Aorta (tissue), 5 donors: Measurements from ENCODE around the gene PALM2AKAP2. TPM values are rescaled to one million over a fixed set of nuclear protein-coding genes. Genes with fewer than 3 reads are reported as not detected.

Experiments
- ATAC-seq: fragments of 200-7000 bp; cut with Tn5 transposase; one replicate; pipeline ENCODE4 v1.9.1; 2022; ENCODE audit warnings: moderate library complexity; ENCODE audit not compliant: low FRiP score
- DNase-seq, 2 donors: peaks; one replicate each; pipeline ENCODE4 v3.0.0-alpha.2; 2020
- H3K27ac ChIP-seq, 2 donors: one replicate each; pipeline ENCODE4 v1.5.1; 2013; ENCODE audit warnings: low read length in 2 of 2, mild to moderate bottlenecking in 2 of 2, moderate library complexity in 2 of 2, control low read depth in 1 of 2, inconsistent platforms in 1 of 2, low read depth in 1 of 2
- H3K27me3 ChIP-seq, 2 donors: one replicate each; pipeline ENCODE4 v1.6.1; 2013; ENCODE audit warnings: control low read depth in 1 of 2, low read length in 1 of 2, mild to moderate bottlenecking in 1 of 2, moderate library complexity in 1 of 2; ENCODE audit not compliant: insufficient read depth in 2 of 2, control insufficient read depth in 1 of 2
- H3K36me3 ChIP-seq, 2 donors: one replicate each; pipeline ENCODE4 v1.6.1; 2013; ENCODE audit warnings: control low read depth in 1 of 2, low read length in 1 of 2, mild to moderate bottlenecking in 1 of 2; ENCODE audit not compliant: insufficient read depth in 2 of 2, control insufficient read depth in 1 of 2
- H3K4me1 ChIP-seq, 2 donors: one replicate each; pipeline ENCODE4 v1.6.1; 2013; ENCODE audit warnings: low read length in 2 of 2, control low read depth in 1 of 2, mild to moderate bottlenecking in 1 of 2, moderate library complexity in 1 of 2; ENCODE audit not compliant: insufficient read depth in 2 of 2, control insufficient read depth in 1 of 2
- H3K4me3 ChIP-seq, 2 donors: one replicate each; pipeline ENCODE4 v1.5.1; 2013; ENCODE audit warnings: low read length in 2 of 2, control low read depth in 1 of 2, mild to moderate bottlenecking in 1 of 2
- H3K9me3 ChIP-seq: one replicate; pipeline ENCODE4 v1.6.1; 2013; ENCODE audit warnings: mild to moderate bottlenecking, low read length; ENCODE audit not compliant: control insufficient read depth
- WGBS, 2 donors: extraction: QIAGEN DNeasy Blood & Tissue Kit; methylation state at CpG; one replicate each; pipeline ENCODE4 v1.1.7; 2013; 5-methylcytosine and 5-hydroxymethylcytosine counted together
- intact Hi-C, 2 donors: fragments of 100-400 bp; cut with DNase I; formaldehyde crosslinking; loops; one replicate each; pipeline versions ENCODE4 v1.14.2 to v1.15.0; 2022
- polyA plus RNA-seq, 2 donors: library from polyadenylated mRNA; stranded (reverse); fragments of 200-250 nt; gene quantifications; one replicate each; pipeline ENCODE4 v1.2.3, GENCODE V29; 2013
- total RNA-seq, 2 donors: library from RNA; stranded (reverse); fragmentation: NEBNext Ultra II Directional; extraction: Animal tissue kit (Norgen Biotek cat#: 25700); gene quantifications; one replicate each; pipeline ENCODE4 v1.2.1, GENCODE V29; 2021
- donor health status: healthy with polysubstance abuse.
- donor health status: Bipolar disorder and iron deficiency.
- donor health status: DM: no; HTN: no; CAD: no.
- donor health status: DM: no; HTN: no; CAD: no.
- donor health status: DM: yes; HTN: yes; CAD: no.

PALM2AKAP2 gene
- total and polyA plus RNA-seq, 4 donors, result 4.5 to 155 (median 31.9) TPM

DNA sequence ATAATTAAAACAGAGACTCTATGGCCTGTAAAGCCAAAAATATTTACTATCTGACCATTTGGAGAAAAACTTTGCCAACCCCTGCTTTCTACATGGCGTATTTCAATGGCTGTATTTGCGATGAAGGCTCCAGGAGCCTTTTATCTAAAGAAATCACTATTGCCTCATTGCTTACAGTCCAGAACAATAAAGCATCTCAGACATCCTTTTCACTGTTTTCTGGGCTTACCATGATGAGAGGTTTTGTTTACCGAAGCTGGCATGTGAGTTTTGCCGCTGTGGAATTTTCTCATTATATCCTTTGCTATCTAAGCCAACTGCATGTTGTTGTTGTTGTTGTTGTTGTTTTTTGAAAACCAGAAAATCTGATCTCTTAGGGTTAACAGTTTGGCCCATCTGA is 13.9 kb downstream of the PALM2AKAP2 start:
- ATAC-seq, result no peak
- DNase-seq, result no peak
- H3K9me3 ChIP-seq, result no peaks in the 10 kb centered on the region
- H3K27ac ChIP-seq, result peak overlapping the region; percentile 46 to 64
- H3K36me3 ChIP-seq, result peaks cover 0 to 1% of the 10 kb centered on the region in 2 donors
- intact Hi-C loops, result no loop called here
- H3K27me3 ChIP-seq, result peaks cover 0 to 2% of the 10 kb centered on the region in 2 donors
- H3K4me1 ChIP-seq, result peaks cover 29 to 30% of the 10 kb centered on the region in 2 donors
- 79 to 84% methylated on average over 4 of the region's 4 CpGs for WGBS, 2 donors
- H3K4me3 ChIP-seq, result no peak overlapping the region

DNA sequence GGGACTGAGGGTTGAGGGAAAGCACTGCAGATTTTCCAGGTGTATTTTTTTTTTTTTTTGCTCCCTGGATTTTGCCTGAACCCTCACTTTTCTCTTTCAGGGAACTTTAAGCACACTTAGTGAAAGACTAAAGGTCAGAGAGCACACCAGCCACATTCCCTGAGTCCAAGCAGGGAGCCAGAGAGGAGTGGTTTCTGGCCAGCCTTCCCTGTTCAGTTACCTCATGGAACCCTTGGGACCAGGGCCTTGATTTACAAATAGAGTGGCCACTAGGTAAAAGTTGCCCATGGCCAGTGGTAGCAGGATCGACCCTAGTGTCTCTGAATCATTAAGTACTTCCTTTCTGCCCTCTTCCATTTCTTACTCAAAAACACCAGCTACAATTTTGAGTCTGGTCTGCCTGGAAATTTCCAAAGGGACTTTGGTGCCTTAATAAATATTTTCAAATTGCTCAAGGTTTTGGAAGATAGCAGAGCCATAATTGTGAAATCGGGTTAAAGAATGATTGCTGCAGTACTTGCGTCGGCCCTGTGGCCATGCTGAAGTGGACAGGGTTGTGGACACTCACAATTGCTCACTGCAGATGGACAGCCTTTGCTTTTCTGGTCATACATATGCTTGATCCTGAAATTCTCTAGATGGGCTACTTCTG is 14.5 kb downstream of the PALM2AKAP2 start:
- DNase-seq (peak in 1 of 2 donors; percentile 54), ATAC-seq (peak; percentile 76)
- 8 to 12% methylated on average over 4 of the region's 4 CpGs for WGBS, 2 donors
- H3K9me3 ChIP-seq, result no peaks in the 10 kb centered on the region
- intact Hi-C loops, result loop anchor here in 1 of 2 donors (5.0 kb wide), 1 partner anchor 87 kb away; no protein-coding TSS in a partner anchor
- H3K27ac ChIP-seq, result peak overlapping the region; percentile 46 to 95
- H3K4me3 ChIP-seq, result no peak overlapping the region
- H3K36me3 ChIP-seq, result peaks cover 0 to 1% of the 10 kb centered on the region in 2 donors
- H3K27me3 ChIP-seq, result no peaks in the 10 kb centered on the region
- peaks cover 25 to 27% of the 10 kb centered on the region in 2 donors for H3K4me1 ChIP-seq

DNA sequence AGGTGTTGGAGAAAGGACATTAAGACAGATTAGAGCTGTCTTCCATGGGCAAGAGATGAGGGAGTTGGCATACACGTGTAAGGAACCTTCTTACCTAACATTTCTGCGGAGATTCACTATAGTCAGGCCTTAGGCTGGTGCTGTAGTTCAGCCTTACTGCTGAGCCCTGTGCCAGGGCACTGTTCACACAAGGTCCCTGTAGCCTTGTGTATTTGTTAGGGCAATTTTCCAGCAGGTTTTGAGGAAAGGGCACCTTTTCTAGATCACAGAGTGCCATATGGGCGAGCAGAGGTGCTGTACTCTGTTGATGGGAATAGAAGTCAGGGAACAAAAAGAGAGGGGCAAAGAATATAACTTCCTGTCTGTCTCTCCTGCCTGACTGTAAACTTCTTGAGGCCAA is 15.6 kb downstream of the PALM2AKAP2 start:
- peak overlapping the region; percentile 22 to 88 for H3K27ac ChIP-seq
- 67 to 70% methylated on average over 3 of the region's 3 CpGs for WGBS, 2 donors
- H3K4me3 ChIP-seq, result no peak overlapping the region
- peaks cover 0 to 1% of the 10 kb centered on the region in 2 donors for H3K36me3 ChIP-seq
- no peaks in the 10 kb centered on the region for H3K9me3 ChIP-seq
- intact Hi-C loops, result loop anchor here in 1 of 2 donors (5.0 kb wide), 1 partner anchor 88 kb away; no protein-coding TSS in a partner anchor
- DNase-seq (no peak), ATAC-seq (no peak)
- peaks cover 23 to 27% of the 10 kb centered on the region in 2 donors for H3K4me1 ChIP-seq
- H3K27me3 ChIP-seq, result no peaks in the 10 kb centered on the region

DNA sequence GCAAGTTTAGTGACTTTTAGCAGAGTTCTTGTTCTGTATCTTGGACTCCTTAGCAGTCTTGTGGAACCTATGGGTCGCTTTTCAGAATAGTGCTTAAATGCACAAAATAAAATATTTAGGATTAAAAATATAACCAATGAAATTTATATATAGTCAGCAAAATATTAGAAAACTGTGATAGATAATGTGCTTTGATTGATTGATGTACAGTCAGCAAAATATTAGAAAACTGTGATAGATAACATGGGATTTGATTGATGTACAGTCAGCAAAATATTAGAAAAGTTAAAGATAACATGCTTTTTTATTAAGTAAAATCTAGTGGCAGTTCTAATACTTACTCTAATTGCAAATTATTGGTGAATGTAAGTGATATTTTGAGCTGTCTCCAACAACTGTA is 16.1 kb downstream of the PALM2AKAP2 start:
- DNase-seq (no peak), ATAC-seq (no peak)
- Histone ChIP-seq H3K27ac (peak overlapping the region in 1 of 2 donors; percentile 22), H3K36me3 (peaks cover 0 to 1% of the 10 kb centered on the region in 2 donors), H3K4me1 (peaks cover 23 to 24% of the 10 kb centered on the region in 2 donors), H3K9me3 (no peaks in the 10 kb centered on the region), H3K27me3 (no peaks in the 10 kb centered on the region), H3K4me3 (no peak overlapping the region)
- intact Hi-C loops, result loop anchor here in 1 of 2 donors (5.0 kb wide), 1 partner anchor 89 kb away; no protein-coding TSS in a partner anchor
- 78 to 93% methylated on average over 1 of the region's 1 CpG for WGBS, 2 donors

DNA sequence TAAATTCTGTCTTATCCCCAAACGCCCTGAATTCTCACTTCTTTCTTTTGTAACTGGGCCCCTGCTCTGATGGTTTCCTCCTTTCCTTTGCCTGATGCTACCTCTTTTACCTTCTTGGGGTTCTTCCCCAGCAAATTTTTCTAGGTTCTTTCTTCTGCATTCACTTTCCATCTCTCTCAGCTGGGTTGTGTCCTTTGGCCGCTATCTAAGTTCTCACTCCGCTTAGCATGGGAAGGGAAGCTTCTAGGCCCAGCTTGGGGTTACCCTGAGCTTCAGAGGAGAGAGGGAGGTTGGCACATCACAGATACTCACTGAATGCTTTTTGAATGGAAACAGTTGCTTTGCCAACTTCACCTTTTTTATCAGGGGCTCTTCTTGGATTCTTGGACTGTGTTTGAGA is 17.0 kb downstream of the PALM2AKAP2 start:
- Histone ChIP-seq H3K27ac (peak overlapping the region in 1 of 2 donors; percentile 58), H3K4me3 (no peak overlapping the region), H3K36me3 (peaks cover 0 to 1% of the 10 kb centered on the region in 2 donors), H3K27me3 (no peaks in the 10 kb centered on the region), H3K4me1 (peaks cover 16 to 22% of the 10 kb centered on the region in 2 donors), H3K9me3 (no peaks in the 10 kb centered on the region)
- DNase-seq (no peak), ATAC-seq (no peak)
- 89 to 91% methylated on average over 3 of the region's 3 CpGs for WGBS, 2 donors
- intact Hi-C loops, result loop anchor here in 1 of 2 donors (5.0 kb wide), 1 partner anchor 90 kb away; no protein-coding TSS in a partner anchor

DNA sequence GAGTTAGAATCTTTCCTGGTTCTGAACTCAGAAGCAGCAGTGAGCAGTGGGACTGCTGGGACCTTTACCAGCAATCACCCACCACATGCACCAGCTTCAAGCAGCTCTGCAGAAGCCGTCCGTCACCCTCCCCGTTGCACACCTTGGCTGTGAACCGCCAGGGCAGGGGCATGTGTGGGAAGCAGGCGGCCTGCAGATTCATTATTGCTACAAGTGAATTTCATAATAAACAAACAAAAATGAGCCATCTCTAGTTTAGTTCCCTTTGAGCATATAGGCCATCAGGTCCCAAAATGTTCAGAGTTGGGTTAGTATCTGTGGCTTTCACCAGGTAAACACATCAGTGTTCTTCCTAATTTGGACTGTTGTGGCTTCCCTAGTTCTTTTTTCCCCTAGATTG is 17.5 kb downstream of the PALM2AKAP2 start:
- ATAC-seq (no peak), DNase-seq (no peak)
- intact Hi-C loops, result loop anchor here in 1 of 2 donors (5.0 kb wide), 1 partner anchor 90 kb away; no protein-coding TSS in a partner anchor

DNA sequence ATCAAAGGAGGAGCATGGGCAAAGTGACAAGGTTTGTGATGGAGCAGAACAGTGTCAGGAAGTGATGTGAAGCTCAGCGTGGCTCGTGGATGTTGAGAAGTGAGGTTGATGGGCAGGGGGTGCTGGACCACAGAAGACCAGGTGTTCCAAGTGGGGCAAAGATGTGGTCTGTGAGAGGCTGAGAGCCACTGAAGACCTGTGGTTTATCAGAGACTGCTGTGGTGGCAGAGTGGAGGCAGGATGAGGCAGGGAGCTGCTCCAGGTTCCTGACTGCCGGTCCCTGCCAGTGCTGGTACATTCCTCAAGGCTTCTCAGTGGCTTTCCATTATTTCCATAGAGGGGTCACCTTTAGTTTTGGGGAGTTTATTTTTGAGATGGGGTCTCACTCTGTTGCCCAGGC is 19.1 kb downstream of the PALM2AKAP2 start:
- Histone ChIP-seq H3K9me3 (no peaks in the 10 kb centered on the region), H3K4me3 (no peak overlapping the region), H3K27me3 (no peaks in the 10 kb centered on the region), H3K27ac (peak overlapping the region; percentile 92 to 98), H3K4me1 (peaks cover 14 to 16% of the 10 kb centered on the region in 2 donors), H3K36me3 (peaks cover 0 to 1% of the 10 kb centered on the region in 2 donors)
- ATAC-seq, result no peak
- intact Hi-C loops, result loop anchor here in 1 of 2 donors (5.0 kb wide), 1 partner anchor 92 kb away; no protein-coding TSS in a partner anchor
- no peak for DNase-seq
- WGBS, 2 donors, result 48 to 57% methylated on average over 3 of the region's 3 CpGs

More for the DNA sequence above, 17.5 kb downstream of the PALM2AKAP2 start:
- 83 to 93% methylated on average over 5 of the region's 5 CpGs for WGBS, 2 donors
- Histone ChIP-seq H3K27me3 (no peaks in the 10 kb centered on the region), H3K27ac (peak overlapping the region; percentile 58 to 98), H3K36me3 (peaks cover 0 to 1% of the 10 kb centered on the region in 2 donors), H3K4me1 (peaks cover 14 to 20% of the 10 kb centered on the region in 2 donors), H3K4me3 (no peak overlapping the region), H3K9me3 (no peaks in the 10 kb centered on the region)

DNA sequence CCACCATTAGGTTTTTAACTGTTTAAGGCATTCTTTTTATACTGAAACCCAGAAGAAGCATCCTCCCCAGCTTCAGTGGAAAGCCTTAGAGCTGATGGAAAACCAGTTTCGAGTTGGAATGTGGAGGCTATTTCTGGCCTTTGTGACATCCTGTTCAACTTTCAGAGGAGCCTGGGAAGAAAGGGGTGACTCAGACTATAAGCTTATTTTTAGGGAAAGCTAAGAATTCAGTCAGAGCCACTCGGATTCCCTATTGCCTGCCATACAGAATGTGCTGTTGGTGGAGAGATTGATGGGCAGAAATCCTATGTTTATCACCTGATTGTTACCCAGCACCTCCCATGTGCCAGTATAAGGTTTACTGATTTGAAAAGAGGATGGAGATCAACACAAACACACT is 19.8 kb downstream of the PALM2AKAP2 start:
- Histone ChIP-seq H3K4me1 (peaks cover 12 to 14% of the 10 kb centered on the region in 2 donors), H3K4me3 (no peak overlapping the region), H3K27ac (peak overlapping the region; percentile 92 to 98), H3K9me3 (no peaks in the 10 kb centered on the region), H3K27me3 (no peaks in the 10 kb centered on the region), H3K36me3 (peaks cover 0 to 1% of the 10 kb centered on the region in 2 donors)
- intact Hi-C loops, result loop anchor here in 1 of 2 donors (5.0 kb wide), 1 partner anchor 92 kb away; no protein-coding TSS in a partner anchor
- ATAC-seq (peak; percentile 64), DNase-seq (no peak)
- 0 to 2% methylated on average over 2 of the region's 2 CpGs for WGBS, 2 donors
